Globus pallidus (tissue), 1 donor: ENCODE measurements around the gene STX4.
A peak's percentile ranks its signal among the peaks of the same experiment; 100 is the strongest.

Experiments used
- DNase-seq: peaks from one replicate; pipeline ENCODE4 v3.0.0-alpha.2; 2015; ENCODE audit warnings: low spot score

The STX4 gene

GRCh38 chr16:31032736-31033708 lies at the start of gene STX4:
Gene STX4 (plus strand): TSS chr16:31033558. CDS start chr16:31033806, 248 bp downstream.
- peak; percentile 99 for DNase-seq

GRCh38 chr16:30983898-30984610 lies 49.3 kb upstream of the STX4 start:
- no peak for DNase-seq

GRCh38 chr16:30984669-30985400 lies 48.5 kb upstream of the STX4 start, which contains the start of gene HSD3B7:
Gene HSD3B7 (plus strand): TSS chr16:30985207. CDS start chr16:30985659, 452 bp downstream.
- DNase-seq = peak; percentile 55

GRCh38 chr16:30985401-30986128 lies 47.8 kb upstream of the STX4 start:
- no peak for DNase-seq

- no peak for DNase-seq
Observed at GRCh38 chr16:30986129-30986991, 47.0 kb upstream of the STX4 start.

GRCh38 chr16:30987581-30988190 lies 45.7 kb upstream of the STX4 start:
- no peak for DNase-seq

- no peak for DNase-seq
Observed at GRCh38 chr16:30989469-30990047, 43.8 kb upstream of the STX4 start.

GRCh38 chr16:30990105-30990504 lies 43.3 kb upstream of the STX4 start:
- no peak for DNase-seq

- DNase-seq = no peak
Observed at GRCh38 chr16:30991052-30991451, 42.3 kb upstream of the STX4 start.

- no peak for DNase-seq
Observed at GRCh38 chr16:30992276-30992780, 41.0 kb upstream of the STX4 start.

- no peak for DNase-seq
Observed at GRCh38 chr16:30992931-30993816, 40.2 kb upstream of the STX4 start.

GRCh38 chr16:30995927-30996323 lies 37.4 kb upstream of the STX4 start:
- DNase-seq = no peak

- DNase-seq = no peak
Observed at GRCh38 chr16:30996324-30996984, 36.9 kb upstream of the STX4 start.

- DNase-seq = peak; percentile 44
Observed at GRCh38 chr16:30996985-30997724, 36.2 kb upstream of the STX4 start.

GRCh38 chr16:30997725-30998711 lies 35.3 kb upstream of the STX4 start:
- DNase-seq = no peak
